NCI-H524 (cell line): Measurements from ENCODE around the gene ABO.
"Not testable (repeated sequence)": the region's sequence is repeated elsewhere in the genome, so short reads cannot be mapped to it uniquely, and the experiment has no call there.

Experiments
- DNase-seq, 2 experiments: peaks; one replicate each; lab custom pipeline; 2025; lab: John Stamatoyannopoulos, UW

Gene ABO

GRCh38 chr9:133263557-133263956 lies 11.4 kb downstream of the ABO start:
- no peak for DNase-seq

DNA sequence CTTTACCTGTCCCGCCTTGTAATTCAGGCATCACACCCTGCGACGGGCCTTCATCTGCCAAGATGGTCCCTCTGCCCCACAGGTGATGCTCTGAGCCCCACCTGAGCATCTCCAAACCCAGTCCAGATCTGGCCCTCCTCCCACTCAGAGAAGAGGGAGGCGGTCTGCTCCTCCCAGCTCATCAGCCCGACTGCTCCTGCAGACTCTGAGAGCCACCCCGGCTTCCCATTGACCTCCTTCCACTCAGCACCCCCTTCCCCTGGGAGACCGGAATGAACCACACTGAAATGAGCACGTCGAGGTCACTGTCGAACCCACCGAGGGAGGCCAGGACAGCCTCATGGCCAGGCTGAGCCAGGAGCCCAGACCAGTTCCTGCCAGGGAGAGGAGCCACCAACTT lies 12.8 kb downstream of the ABO start:
- DNase-seq, result no peak

GRCh38 chr9:133261753-133262120 lies 13.3 kb downstream of the ABO start:
- no peak for DNase-seq

DNA sequence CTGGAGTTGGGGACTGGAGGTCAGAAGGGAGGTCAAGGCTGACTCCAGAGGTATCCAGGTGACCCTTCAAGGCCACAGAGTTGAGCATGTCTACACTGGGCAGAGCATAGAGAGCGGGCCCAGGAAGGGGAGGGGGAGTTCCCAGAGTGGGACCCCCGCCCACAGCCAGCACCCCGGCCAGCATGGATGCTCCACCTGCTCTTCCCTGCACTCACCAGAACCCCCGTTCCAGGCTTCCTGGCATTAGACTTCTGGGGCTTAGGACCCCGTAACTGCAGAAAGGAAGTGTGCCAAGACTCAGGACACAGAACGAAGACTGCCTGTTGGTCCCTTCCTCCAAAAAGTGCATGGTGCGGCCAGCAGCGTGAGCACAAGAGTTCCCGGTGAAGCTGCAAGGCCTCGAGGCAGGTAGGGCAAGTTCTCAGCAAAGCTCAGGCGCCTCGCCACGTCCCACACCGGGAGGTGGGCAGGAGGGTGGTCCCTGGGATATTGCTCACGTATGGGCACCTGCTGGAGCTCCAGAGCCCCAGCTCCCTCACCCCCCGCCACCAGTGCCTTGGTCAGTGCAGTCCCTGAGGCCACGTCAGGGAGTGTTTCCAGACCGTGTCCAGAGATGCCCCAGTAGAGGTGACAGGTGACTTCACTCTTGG lies 13.8 kb downstream of the ABO start:
- no peak for DNase-seq

DNA sequence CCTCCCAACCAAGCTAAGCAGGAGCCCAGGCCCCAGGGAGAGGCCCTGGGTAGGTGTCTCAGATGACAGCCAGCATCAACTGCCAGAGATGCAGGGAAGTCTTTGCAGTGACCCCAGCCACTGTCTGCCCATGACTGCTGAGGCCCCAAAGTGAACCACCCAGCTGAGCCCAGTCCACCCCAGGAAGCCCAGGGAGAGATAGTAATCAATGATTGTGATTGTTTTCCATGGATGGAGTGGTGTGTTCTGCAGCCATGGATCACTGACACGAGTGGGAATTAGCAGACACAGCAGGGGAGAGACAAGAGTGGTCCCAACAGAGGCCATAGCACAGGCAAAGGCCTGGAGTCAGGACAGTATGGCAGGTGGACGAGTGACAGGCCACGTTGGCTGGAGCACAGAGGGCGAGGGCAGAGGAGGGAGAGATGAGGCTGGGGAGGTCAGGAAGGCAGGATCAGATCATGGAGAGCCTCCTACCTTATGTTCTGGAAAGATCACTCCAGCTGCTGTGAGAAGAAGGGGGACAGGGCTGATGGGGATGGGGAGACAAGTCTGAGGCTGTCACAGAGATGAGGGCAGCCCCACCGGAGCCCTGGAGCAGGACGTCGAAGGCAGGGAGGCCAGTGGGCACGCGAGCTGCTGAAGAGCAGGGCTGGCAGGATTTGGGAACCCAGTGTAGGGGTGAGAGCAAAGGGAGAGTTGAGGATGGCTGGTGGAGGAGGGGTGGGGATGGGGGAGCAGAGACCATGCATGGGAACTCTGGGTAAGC lies 14.5 kb downstream of the ABO start:
- DNase-seq, result no peak

DNA sequence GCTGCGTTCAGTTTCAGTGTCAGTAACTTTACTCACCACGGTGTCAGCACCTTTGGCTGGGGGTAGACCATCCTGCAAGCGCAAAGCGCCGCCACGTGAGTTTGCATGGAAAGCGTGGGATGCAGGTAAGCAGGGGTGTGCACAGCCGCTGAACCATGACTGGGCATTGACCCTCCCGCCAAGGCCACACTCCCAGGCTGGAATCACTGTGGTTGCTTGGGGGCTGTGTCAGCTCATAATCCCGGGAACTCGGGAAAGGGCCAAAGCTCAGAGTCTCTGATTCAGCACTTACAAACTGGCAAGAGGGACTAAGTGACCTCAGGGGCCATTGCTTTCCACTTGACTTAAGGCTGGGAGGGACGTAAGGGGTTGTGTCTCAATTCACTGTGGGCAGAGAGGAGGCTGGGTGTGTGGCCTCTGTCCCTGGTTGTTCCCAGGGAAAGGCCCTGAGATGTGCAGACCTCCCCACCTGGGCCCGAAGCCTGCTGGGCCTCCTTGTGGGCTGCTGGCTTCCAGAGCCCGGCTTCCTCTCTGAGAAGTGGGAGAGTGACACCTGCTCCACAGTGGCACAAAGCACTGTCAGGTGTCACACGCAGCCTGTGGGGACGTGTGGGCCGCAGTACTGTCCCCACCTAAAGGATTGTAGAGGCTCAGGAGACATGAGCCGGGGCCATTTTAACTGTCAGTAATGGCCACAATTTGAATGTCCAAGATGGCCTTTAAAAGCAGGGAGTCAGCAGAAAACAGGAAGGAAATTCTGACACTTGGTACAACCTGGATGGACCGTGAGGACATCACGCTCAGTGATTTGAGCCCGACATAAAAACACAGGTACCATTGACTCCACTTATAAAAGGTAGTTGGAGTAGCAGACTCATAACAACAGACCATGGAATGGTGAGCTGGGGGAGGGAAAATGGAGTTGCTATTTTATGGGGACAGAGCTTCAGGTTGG lies 16.7 kb downstream of the ABO start:
- no peak for DNase-seq

DNA sequence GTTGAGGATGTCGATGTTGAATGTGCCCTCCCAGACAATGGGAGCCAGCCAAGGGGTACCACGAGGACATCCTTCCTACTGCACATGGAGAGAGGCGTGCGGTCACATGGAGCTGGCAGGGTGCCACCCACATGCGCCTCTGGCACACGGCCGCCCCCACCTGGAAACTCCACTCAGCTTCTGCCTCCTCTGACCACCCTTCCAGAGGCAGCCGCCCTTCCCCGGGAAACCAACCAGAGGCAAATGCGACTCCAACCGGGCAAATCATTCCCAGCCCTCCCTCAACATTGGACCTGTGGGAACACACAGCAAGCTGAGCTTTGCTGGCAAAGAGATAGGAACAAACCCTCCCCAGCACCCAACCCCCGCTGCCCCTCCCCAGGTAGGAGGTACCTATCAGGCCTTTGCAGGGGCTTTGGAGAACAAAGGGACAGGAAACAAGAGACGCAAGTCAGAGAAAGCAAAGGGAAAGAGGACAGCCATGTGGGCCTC lies 17.5 kb downstream of the ABO start:
- no peak for DNase-seq

DNA sequence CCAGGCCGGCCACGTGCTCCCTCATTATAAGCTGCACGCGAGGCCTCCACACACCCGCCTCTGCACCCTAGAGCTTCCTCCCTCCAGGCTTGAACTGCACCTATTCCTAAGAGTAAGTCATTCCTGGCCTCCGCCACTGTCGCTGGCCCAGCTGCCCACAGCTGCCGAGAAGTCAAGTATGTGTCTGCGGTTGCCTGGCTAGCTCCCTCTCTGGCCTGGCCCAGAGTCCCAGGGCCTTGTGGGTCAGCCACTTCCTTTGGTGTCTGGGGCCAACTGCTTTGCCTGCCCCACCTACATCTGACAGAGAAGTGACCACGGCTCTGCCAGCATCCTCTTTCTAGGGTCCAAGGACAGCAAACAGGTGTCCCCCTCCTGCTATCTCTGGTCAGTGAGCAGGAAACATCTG lies 18.3 kb downstream of the ABO start:
- DNase-seq, result no peak

- no peak for DNase-seq
Measured at GRCh38 chr9:133256136-133256461, 18.9 kb downstream of the ABO start.

- DNase-seq, result no peak
Measured at GRCh38 chr9:133255371-133256135, 19.4 kb downstream of the ABO start.

DNA sequence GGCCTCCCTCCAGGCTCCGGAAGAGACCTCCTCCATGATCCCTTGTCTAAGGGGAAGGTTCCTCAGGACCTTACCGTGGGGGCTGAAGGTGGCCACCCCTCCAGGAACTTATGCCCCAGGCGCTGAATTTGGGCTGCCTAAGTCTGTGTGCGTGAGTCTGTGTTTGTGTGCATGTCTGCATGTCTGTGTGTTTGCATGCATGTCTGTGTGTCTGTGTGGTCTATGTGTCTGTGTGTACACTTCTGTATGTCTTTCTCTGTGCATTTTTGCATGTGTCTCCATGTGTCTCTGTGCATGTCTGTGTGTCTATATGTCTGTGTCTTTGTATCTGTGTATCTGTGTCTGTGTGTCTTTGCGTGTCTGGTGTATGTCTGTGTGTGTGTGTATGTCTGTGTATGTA lies 20.5 kb downstream of the ABO start:
- no peak for DNase-seq

DNA sequence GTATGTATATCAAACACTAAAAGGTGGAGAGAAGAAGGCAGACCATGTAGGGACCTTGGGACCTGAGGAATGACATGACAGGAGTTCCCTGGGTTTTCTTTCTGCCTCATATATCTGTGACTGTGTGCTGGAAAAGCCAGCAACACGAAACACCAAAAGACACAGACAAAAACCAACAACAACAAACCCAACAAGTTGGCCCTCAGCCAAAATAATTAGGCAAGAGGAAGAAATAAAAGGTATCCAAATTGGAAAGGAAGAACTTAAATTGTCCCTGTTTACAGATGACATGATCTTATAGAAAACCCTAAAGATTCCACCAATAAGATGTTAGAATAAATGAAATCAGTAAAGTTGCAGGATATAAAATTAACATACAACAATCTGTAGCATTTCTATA lies 21.7 kb downstream of the ABO start:
- DNase-seq, result no peak

- no peak for DNase-seq
Measured at GRCh38 chr9:133252301-133253020, 22.5 kb downstream of the ABO start.

GRCh38 chr9:133251773-133252172 lies 23.2 kb downstream of the ABO start:
- no peak for DNase-seq

DNA sequence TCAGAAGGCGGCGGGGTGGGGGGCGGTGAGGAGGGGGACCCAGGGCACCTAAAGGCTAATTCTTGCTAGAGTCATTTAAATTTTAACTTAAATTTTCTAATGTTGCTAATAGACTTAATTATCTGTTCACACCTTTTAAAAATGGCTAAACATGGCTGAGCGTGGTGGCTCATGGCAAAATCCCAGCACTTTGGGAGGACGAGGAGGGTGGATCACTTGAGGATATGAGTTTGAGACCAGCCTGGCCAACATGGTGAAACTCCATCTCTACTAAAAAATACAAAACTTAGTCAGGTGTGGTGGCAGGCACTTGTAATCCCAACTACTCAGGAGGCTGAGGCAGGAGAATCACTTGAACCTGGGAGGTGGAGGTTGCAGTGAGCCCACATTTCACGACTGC lies 23.8 kb downstream of the ABO start:
- not testable (repeated sequence) for DNase-seq

DNA sequence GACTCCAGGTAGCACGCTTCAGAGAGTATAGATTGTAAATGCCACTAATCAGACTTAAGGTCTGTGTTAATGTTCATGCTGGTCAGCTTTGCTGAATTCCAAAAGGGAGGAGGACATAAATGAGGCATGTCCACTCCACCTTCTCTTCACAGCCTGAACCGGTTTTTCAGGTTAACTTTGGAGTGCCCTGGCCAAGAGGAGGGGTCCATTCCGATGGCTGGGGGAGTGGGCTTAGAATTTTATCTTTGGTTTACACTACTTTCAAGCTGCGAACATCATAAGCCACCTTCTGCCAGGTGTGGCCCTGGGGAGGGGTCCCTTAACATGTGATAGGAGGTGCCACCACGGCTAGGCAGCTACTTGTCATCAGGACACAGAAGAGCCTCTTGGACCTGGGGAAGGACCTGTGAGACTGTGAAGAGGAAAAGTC lies 24.2 kb downstream of the ABO start:
- DNase-seq, result no peak

DNA sequence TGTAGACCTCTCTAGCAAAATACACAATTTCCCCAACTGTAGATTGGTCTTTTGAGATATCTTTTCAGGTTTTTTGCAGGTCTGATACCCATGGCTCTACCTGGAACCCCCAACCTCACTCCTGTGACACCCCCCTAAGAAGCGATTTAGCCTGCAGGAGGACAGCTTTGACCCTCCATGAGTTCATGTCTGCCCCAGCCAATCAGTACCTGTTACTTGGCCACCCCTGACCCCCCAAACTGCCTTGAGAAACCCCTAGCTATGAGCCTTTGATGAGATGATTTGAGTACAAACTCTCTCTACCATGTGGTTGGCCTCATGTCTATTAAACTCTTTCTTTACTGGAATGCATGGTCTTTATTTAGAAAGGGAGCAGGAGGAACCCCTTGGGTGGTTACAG lies 25.7 kb downstream of the ABO start:
- DNase-seq, result no peak

GRCh38 chr9:133248726-133249295 lies 26.2 kb downstream of the ABO start:
- DNase-seq, result no peak

- DNase-seq, result no peak
Measured at GRCh38 chr9:133247632-133248031, 27.4 kb downstream of the ABO start.

GRCh38 chr9:133246991-133247390 lies 28.0 kb downstream of the ABO start:
- DNase-seq, result no peak

DNA sequence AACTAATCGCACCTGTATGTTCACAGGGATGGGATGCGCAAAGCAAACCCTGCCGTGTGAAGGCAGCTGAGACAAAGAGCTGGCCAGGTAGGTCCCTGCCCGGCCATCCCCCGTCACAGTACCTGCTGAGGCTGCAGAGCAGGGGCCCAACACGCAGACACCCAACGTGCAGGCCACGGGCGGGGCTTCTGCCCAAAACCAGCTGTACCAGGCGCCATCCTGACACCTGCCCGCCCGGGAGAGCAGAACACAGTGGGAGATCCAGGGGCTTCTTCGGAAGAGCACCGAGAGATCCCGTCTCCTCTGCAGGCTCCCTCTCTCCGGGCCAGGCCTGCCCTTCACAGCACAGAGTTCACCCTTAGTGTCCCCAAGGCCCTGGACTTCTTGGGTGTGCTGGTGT lies 28.4 kb downstream of the ABO start:
- DNase-seq, result no peak
